Karpas-422 (cell line): ENCODE measurements around the gene PITPNC1. TPM values are rescaled to one million over a fixed set of nuclear protein-coding genes. Genes with fewer than 3 reads are reported as not detected.
"Not testable (repeated sequence)": the region's sequence is repeated elsewhere in the genome, so short reads cannot be mapped to it uniquely, and the experiment has no call there.

Experiments
- DNase-seq: peaks from one replicate; pipeline ENCODE4 v3.0.0-alpha.2; 2015
- H2AFZ ChIP-seq: fragments of 200-600 bp; sonication (generic); 2 replicates; pipeline ENCODE4 v1.6.1; 2014; ENCODE audit warnings: antibody characterized with exemption, low read length, mixed read lengths
- H3K27ac ChIP-seq: fragments of 200-600 bp; sonication (generic); 2 replicates; pipeline ENCODE4 v1.5.1; 2014; ENCODE audit warnings: mild to moderate bottlenecking, low read length, moderate library complexity
- H3K27me3 ChIP-seq: fragments of 200-600 bp; sonication (generic); 2 replicates; pipeline ENCODE4 v1.6.1; 2014; ENCODE audit warnings: low read length, mixed read lengths
- H3K36me3 ChIP-seq: fragments of 200-600 bp; sonication (generic); 2 replicates; pipeline ENCODE4 v1.6.1; 2014; ENCODE audit warnings: low read length, mixed read lengths; ENCODE audit not compliant: insufficient read depth
- H3K4me1 ChIP-seq: fragments of 200-600 bp; sonication (generic); 2 replicates; pipeline ENCODE4 v1.6.1; 2014; ENCODE audit warnings: mild to moderate bottlenecking, low read length, mixed read lengths
- H3K4me2 ChIP-seq: fragments of 200-600 bp; sonication (generic); 2 replicates; pipeline ENCODE4 v1.6.1; 2014; ENCODE audit warnings: low read length, low read depth, mild to moderate bottlenecking; ENCODE audit not compliant: poor library complexity, severe bottlenecking
- H3K4me3 ChIP-seq: fragments of 200-600 bp; sonication (generic); 2 replicates; pipeline ENCODE4 v1.5.1; 2014; ENCODE audit warnings: mild to moderate bottlenecking, antibody characterized with exemption, low read length, mixed read lengths
- H3K79me2 ChIP-seq: fragments of 200-600 bp; sonication (generic); 2 replicates; pipeline ENCODE4 v1.6.1; 2014; ENCODE audit warnings: mild to moderate bottlenecking, low read length, mixed read lengths
- H3K9ac ChIP-seq: fragments of 200-600 bp; sonication (generic); 2 replicates; pipeline ENCODE4 v1.6.0; 2014; ENCODE audit warnings: low read length
- H3K9me2 ChIP-seq: fragments of 200-600 bp; sonication (generic), shearing (Covaris generic); replicated peaks from 2 replicates; pipeline ENCODE4 v1.6.0; 2014; ENCODE audit warnings: mild to moderate bottlenecking, low read length, moderate library complexity; ENCODE audit not compliant: insufficient read depth
- H3K9me3 ChIP-seq: fragments of 300-700, 200-600 bp; sonication (generic); 2 replicates; pipeline ENCODE4 v1.6.1; 2014; ENCODE audit warnings: low read length, mixed read lengths
- H4K20me1 ChIP-seq: fragments of 200-600 bp; sonication (generic); 2 replicates; pipeline ENCODE4 v1.6.1; 2014; ENCODE audit warnings: mild to moderate bottlenecking, antibody characterized with exemption, low read length, low read depth; ENCODE audit not compliant: insufficient read depth
- total RNA-seq: library from RNA; depleted of rRNA; stranded (reverse); fragments of >200 nt; shearing (Covaris generic); gene quantifications from 2 replicates; pipeline ENCODE4 v1.2.3, GENCODE V29; 2014; ENCODE audit warnings: low replicate concordance

Gene PITPNC1
- total RNA-seq, 1 experiment from 2014 or later, result 3.8 TPM

DNA sequence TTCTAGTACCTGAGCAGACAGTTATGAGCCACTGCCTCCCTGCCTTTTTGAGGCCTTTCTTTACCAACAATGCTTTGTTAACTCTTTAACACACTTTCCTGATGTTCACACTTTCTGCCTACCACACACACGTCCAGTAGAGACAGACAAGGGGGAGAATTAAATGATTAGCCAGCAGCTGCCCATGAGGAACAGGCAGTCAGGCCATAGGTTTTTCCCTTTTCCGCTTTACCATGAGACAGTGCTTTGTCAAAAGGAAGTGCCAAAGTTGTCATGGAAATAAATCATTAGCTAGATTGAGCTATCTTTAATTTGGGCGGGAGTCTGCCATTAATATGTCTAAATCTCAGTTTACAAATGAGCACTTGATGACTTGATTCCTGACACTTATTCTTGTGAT is 102.1 kb downstream of the PITPNC1 start:
- H3K4me3 ChIP-seq, result no peak overlapping the region
- no peaks in the 10 kb centered on the region for H3K36me3 ChIP-seq
- H3K9me2 ChIP-seq, result no peaks in the 10 kb centered on the region
- no peak overlapping the region for H3K4me2 ChIP-seq
- H3K27ac ChIP-seq, result no peak overlapping the region
- H3K9ac ChIP-seq, result no peak overlapping the region
- peaks cover 10% of the 10 kb centered on the region; the same call in 1 of the 2 replicates for H4K20me1 ChIP-seq
- H3K4me1 ChIP-seq, result peaks cover 4% of the 10 kb centered on the region; the same call in 1 of the 2 replicates
- H3K79me2 ChIP-seq, result no peaks in the 10 kb centered on the region
- H3K27me3 ChIP-seq, result no peaks in the 10 kb centered on the region
- H3K9me3 ChIP-seq, result no peaks in the 10 kb centered on the region
- H2AFZ ChIP-seq, result no peak overlapping the region
- no peak for DNase-seq

DNA sequence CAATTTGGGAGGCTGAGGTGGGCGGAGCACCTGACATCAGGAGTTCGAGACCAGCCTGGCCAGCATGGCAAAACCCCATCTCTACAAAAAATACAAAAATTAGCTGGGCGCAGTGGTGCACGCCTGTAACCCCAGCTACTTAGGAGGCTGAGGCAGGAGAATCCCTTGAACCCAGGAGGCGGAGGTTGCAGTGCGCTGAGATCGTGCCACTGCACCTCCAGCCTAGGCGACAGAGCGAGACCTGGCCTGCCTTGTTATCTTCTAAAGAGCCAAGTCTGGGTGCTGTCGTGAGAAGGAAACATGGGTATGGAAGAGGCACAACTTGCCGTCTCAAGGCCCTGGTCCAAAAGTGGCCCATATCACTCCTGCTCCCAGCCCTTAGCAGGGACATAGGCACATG is 103.9 kb downstream of the PITPNC1 start:
- not testable (repeated sequence) for H3K36me3 ChIP-seq, H3K9me2 ChIP-seq, H2AFZ ChIP-seq, H3K9me3 ChIP-seq, H3K4me3 ChIP-seq, H3K4me1 ChIP-seq, DNase-seq, H3K79me2 ChIP-seq, H3K9ac ChIP-seq, H3K4me2 ChIP-seq, H3K27me3 ChIP-seq, H3K27ac ChIP-seq
- H4K20me1 ChIP-seq, result peaks cover 10% of the 10 kb centered on the region; the same call in 1 of the 2 replicates

GRCh38 chr17:67481808-67482207 is 104.7 kb downstream of the PITPNC1 start:
- no peak overlapping the region for H3K4me2 ChIP-seq
- H3K79me2 ChIP-seq, result no peaks in the 10 kb centered on the region
- no peak overlapping the region for H2AFZ ChIP-seq
- no peaks in the 10 kb centered on the region for H3K9me2 ChIP-seq
- no peak overlapping the region for H3K4me3 ChIP-seq
- no peak for DNase-seq
- no peaks in the 10 kb centered on the region for H3K4me1 ChIP-seq
- no peak overlapping the region for H3K27ac ChIP-seq
- peaks cover 10% of the 10 kb centered on the region; the same call in 1 of the 2 replicates for H4K20me1 ChIP-seq
- H3K36me3 ChIP-seq, result no peaks in the 10 kb centered on the region
- H3K27me3 ChIP-seq, result no peaks in the 10 kb centered on the region
- H3K9me3 ChIP-seq, result no peaks in the 10 kb centered on the region
- H3K9ac ChIP-seq, result no peak overlapping the region

DNA sequence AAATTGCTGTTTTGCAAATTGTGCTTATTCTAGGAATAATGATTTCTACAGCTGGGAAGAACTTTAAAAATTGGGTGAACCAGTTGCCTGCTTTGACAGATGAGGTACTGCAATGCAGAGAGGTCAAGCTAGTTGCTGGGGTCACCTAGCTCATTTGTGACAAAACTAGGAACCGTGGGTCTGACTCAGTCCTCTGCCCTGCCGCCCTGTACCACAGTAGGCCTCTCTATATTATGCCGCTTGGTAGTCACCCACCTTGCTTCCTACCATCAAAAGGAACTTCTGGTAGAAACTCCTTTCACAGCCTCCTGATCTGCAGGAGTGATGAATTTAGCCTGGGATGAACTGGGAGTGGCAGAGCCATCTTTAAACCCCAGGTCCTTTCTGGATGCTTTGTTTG is 105.7 kb downstream of the PITPNC1 start:
- peaks cover 10% of the 10 kb centered on the region; the same call in 1 of the 2 replicates for H4K20me1 ChIP-seq
- no peaks in the 10 kb centered on the region for H3K27me3 ChIP-seq
- no peaks in the 10 kb centered on the region for H3K79me2 ChIP-seq
- no peak overlapping the region for H2AFZ ChIP-seq
- no peak overlapping the region for H3K4me2 ChIP-seq
- H3K9me3 ChIP-seq, result no peaks in the 10 kb centered on the region
- H3K9ac ChIP-seq, result no peak overlapping the region
- H3K4me3 ChIP-seq, result no peak overlapping the region
- DNase-seq, result no peak
- no peaks in the 10 kb centered on the region for H3K9me2 ChIP-seq
- H3K4me1 ChIP-seq, result no peaks in the 10 kb centered on the region
- no peaks in the 10 kb centered on the region for H3K36me3 ChIP-seq
- no peak overlapping the region for H3K27ac ChIP-seq

DNA sequence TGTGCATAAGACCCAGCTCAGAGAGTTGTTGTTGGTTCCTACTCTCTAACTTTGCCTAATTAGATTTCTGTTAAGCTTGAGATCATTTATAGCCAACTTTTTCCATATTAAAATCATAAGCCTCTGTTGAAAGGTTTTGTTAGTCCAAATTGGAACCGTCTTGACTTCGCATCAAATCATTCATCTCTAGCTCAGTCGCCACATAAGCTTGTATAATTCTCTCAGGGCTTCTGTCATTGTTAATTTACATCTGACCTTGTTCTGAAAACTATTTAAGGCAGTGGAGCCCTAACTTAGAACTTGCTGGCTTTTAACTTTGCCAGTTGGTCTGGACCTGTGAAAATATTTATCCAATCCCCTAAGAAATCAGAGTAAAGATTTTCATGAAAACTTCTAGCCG is 107.2 kb downstream of the PITPNC1 start:
- no peak overlapping the region for H3K4me3 ChIP-seq
- H2AFZ ChIP-seq, result no peak overlapping the region
- no peak for DNase-seq
- no peaks in the 10 kb centered on the region for H3K9me2 ChIP-seq
- H3K4me2 ChIP-seq, result no peak overlapping the region
- no peak overlapping the region for H3K9ac ChIP-seq
- H3K27me3 ChIP-seq, result no peaks in the 10 kb centered on the region
- H4K20me1 ChIP-seq, result peaks cover 10% of the 10 kb centered on the region; the same call in 1 of the 2 replicates
- H3K79me2 ChIP-seq, result no peaks in the 10 kb centered on the region
- H3K36me3 ChIP-seq, result no peaks in the 10 kb centered on the region
- H3K27ac ChIP-seq, result no peak overlapping the region
- no peaks in the 10 kb centered on the region for H3K4me1 ChIP-seq
- H3K9me3 ChIP-seq, result no peaks in the 10 kb centered on the region

- Histone ChIP-seq H3K27me3 (no peaks in the 10 kb centered on the region), H3K9me3 (no peaks in the 10 kb centered on the region), H3K9me2 (no peaks in the 10 kb centered on the region), H2AFZ (no peak overlapping the region), H3K36me3 (no peaks in the 10 kb centered on the region), H4K20me1 (peaks cover 10% of the 10 kb centered on the region; the same call in 1 of the 2 replicates), H3K4me1 (no peaks in the 10 kb centered on the region), H3K79me2 (no peaks in the 10 kb centered on the region), H3K4me3 (no peak overlapping the region), H3K4me2 (no peak overlapping the region), H3K27ac (no peak overlapping the region), H3K9ac (no peak overlapping the region)
- no peak for DNase-seq
Measured at GRCh38 chr17:67485666-67486065, 108.6 kb downstream of the PITPNC1 start.

- Histone ChIP-seq H4K20me1 (peaks cover 14% of the 10 kb centered on the region; the same call in 1 of the 2 replicates), H3K4me3 (no peak overlapping the region), H3K79me2 (no peaks in the 10 kb centered on the region), H3K4me2 (no peak overlapping the region), H3K9me3 (no peaks in the 10 kb centered on the region), H3K9ac (no peak overlapping the region), H3K9me2 (no peaks in the 10 kb centered on the region), H3K36me3 (no peaks in the 10 kb centered on the region), H3K27ac (no peak overlapping the region), H2AFZ (no peak overlapping the region), H3K4me1 (no peaks in the 10 kb centered on the region), H3K27me3 (no peaks in the 10 kb centered on the region)
- DNase-seq, result no peak
Measured at GRCh38 chr17:67487506-67487905, 110.4 kb downstream of the PITPNC1 start.

DNA sequence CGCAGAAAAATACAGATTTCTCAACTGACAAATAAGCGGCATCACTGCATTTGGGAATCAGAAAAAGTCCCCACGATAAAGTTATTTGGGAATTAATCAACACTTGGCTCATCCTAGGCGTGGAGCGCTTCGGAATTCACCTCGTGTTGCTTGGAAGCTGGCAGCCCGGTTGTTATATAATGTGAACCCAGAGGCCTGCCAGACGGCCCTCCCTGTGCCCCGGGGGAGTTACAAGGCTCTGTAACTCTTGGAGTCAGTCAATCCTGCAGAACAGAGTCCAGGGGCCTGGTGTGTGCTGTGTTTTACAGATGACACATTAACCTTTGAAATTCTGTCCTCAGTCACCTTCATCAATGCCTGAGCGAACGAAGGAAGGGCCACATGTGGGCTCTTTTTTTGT is 111.1 kb downstream of the PITPNC1 start:
- H2AFZ ChIP-seq, result no peak overlapping the region
- H3K36me3 ChIP-seq, result no peaks in the 10 kb centered on the region
- no peak overlapping the region for H3K4me2 ChIP-seq
- no peak overlapping the region for H3K27ac ChIP-seq
- peaks cover 11% of the 10 kb centered on the region; the same call in 1 of the 2 replicates for H4K20me1 ChIP-seq
- H3K9ac ChIP-seq, result no peak overlapping the region
- H3K4me3 ChIP-seq, result no peak overlapping the region
- H3K27me3 ChIP-seq, result no peaks in the 10 kb centered on the region
- no peaks in the 10 kb centered on the region for H3K79me2 ChIP-seq
- H3K4me1 ChIP-seq, result no peaks in the 10 kb centered on the region
- no peak for DNase-seq
- H3K9me3 ChIP-seq, result no peaks in the 10 kb centered on the region
- H3K9me2 ChIP-seq, result no peaks in the 10 kb centered on the region

GRCh38 chr17:67488768-67489167 is 111.7 kb downstream of the PITPNC1 start:
- H2AFZ ChIP-seq, result no peak overlapping the region
- no peak overlapping the region for H3K4me2 ChIP-seq
- H3K27ac ChIP-seq, result no peak overlapping the region
- H3K36me3 ChIP-seq, result no peaks in the 10 kb centered on the region
- no peak overlapping the region for H3K9ac ChIP-seq
- H4K20me1 ChIP-seq, result 0 out of 2 replicates have a peak, but pooled peaks cover 6% of the 10 kb centered on the region
- no peak for DNase-seq
- no peaks in the 10 kb centered on the region for H3K9me3 ChIP-seq
- H3K4me1 ChIP-seq, result no peaks in the 10 kb centered on the region
- no peaks in the 10 kb centered on the region for H3K79me2 ChIP-seq
- no peaks in the 10 kb centered on the region for H3K27me3 ChIP-seq
- H3K9me2 ChIP-seq, result no peaks in the 10 kb centered on the region
- H3K4me3 ChIP-seq, result no peak overlapping the region
